HepG2 (cell line): Measurements from ENCODE around the gene ZNF853. TPM values are rescaled to one million over a fixed set of nuclear protein-coding genes. Genes with fewer than 3 reads are reported as not detected.

Experiments
- ADNP ChIP-seq: sonication (generic); formaldehyde crosslinking; IDR thresholded peaks from 2 replicates; pipeline ENCODE4 v1.4.0; 2020; ENCODE audit warnings: missing genetic modification reagents
- ELF4 ChIP-seq: sonication (generic); formaldehyde crosslinking; IDR thresholded peaks from 2 replicates; pipeline ENCODE4 v1.5.0; 2020; ENCODE audit warnings: missing genetic modification reagents, mild to moderate bottlenecking, moderate library complexity, borderline replicate concordance
- FOXP1 ChIP-seq, 2 experiments: fragments of 450-650 bp in 1 of 2; IDR thresholded peaks; 2 replicates each; pipeline ENCODE4 v1.6.1; 2017 to 2018; ENCODE audit warnings: antibody characterized with exemption in 1 of 2
- HIVEP1 ChIP-seq: sonication (generic); formaldehyde crosslinking; IDR thresholded peaks from 2 replicates; pipeline ENCODE4 v1.4.0; 2020; ENCODE audit warnings: mild to moderate bottlenecking, missing genetic modification reagents
- HOXA3 ChIP-seq: sonication (generic); formaldehyde crosslinking; IDR thresholded peaks from 2 replicates; pipeline ENCODE4 v1.5.0; 2020; ENCODE audit warnings: missing genetic modification reagents
- IRF2 ChIP-seq: IDR thresholded peaks from 2 replicates; pipeline ENCODE4 v1.6.1; 2018; ENCODE audit warnings: missing genetic modification reagents, missing compliant biosample characterization
- NKX3-1 ChIP-seq: sonication (generic); formaldehyde crosslinking; IDR thresholded peaks from 2 replicates; pipeline ENCODE4 v1.5.0; 2020; ENCODE audit warnings: missing genetic modification reagents
- NPAS2 ChIP-seq: sonication (generic); formaldehyde crosslinking; IDR thresholded peaks from 2 replicates; pipeline ENCODE4 v1.8.0; 2022; ENCODE audit warnings: mild to moderate bottlenecking, missing genetic modification reagents, borderline replicate concordance
- SKI ChIP-seq: fragments of 450-650 bp; IDR thresholded peaks from one replicate; pipeline ENCODE4 v1.6.1; 2018; ENCODE audit warnings: mild to moderate bottlenecking; ENCODE audit not compliant: partially characterized antibody
- TERF1 ChIP-seq: sonication (generic); formaldehyde crosslinking; IDR thresholded peaks from 2 replicates; pipeline ENCODE4 v1.8.0; 2022; ENCODE audit warnings: mild to moderate bottlenecking, missing genetic modification reagents, moderate library complexity
- YEATS4 ChIP-seq: sonication (generic); formaldehyde crosslinking; IDR thresholded peaks from 2 replicates; pipeline ENCODE4 v1.4.0; 2020; ENCODE audit warnings: missing genetic modification reagents, borderline replicate concordance
- ZMYM4 ChIP-seq: sonication (generic); formaldehyde crosslinking; IDR thresholded peaks from 2 replicates; pipeline ENCODE4 v1.8.1; 2023; ENCODE audit warnings: mild to moderate bottlenecking, missing genetic modification reagents
- ZNF280D ChIP-seq: sonication (generic); formaldehyde crosslinking; IDR thresholded peaks from 2 replicates; pipeline ENCODE4 v1.5.1; 2020; ENCODE audit warnings: mild to moderate bottlenecking, missing genetic modification reagents
- ZNF513 ChIP-seq: sonication (generic); formaldehyde crosslinking; conservative IDR thresholded peaks from 2 replicates; pipeline ENCODE4 v1.5.0; 2020; ENCODE audit warnings: missing genetic modification reagents
- ZNF619 ChIP-seq: sonication (generic); formaldehyde crosslinking; IDR thresholded peaks from 2 replicates; pipeline ENCODE4 v1.4.0; 2020; ENCODE audit warnings: mild to moderate bottlenecking, missing genetic modification reagents
- ZNF652 ChIP-seq: IDR thresholded peaks from 2 replicates; pipeline ENCODE4 v1.6.1; 2016; ENCODE audit warnings: low read depth, borderline replicate concordance
- ZNF790 ChIP-seq: sonication (generic); formaldehyde crosslinking; IDR thresholded peaks from 2 replicates; pipeline ENCODE4 v1.8.0; 2022; ENCODE audit warnings: missing genetic modification reagents, mild to moderate bottlenecking, borderline replicate concordance
- ZNF878 ChIP-seq: sonication (generic); formaldehyde crosslinking; IDR thresholded peaks from 2 replicates; pipeline ENCODE4 v1.8.1; 2023; ENCODE audit warnings: mild to moderate bottlenecking, missing genetic modification reagents, moderate library complexity
- polyA plus RNA-seq, 8 experiments: library from polyadenylated mRNA; depleted of rRNA in 3 of 8; stranded (reverse) in 7 of 8; unstranded in 1 of 8; fragments of >200 nt; fragmentation: Illumina TruSeq in 4 of 8; extraction: Trizol in 4 of 8; gene quantifications; 2 replicates each; pipeline versions ENCODE4 v1.2.1 to v1.2.3, GENCODE V29; 2011 to 2016; ENCODE audit warnings: low read depth in 4 of 8, missing spikeins in 1 of 8, mixed read lengths in 1 of 8; ENCODE audit not compliant: insufficient read depth in 1 of 8
- total RNA-seq, 5 experiments: library from RNA; depleted of rRNA; stranded (reverse); fragments of >200 nt; fragmentation: Illumina TruSeq; extraction: Trizol; gene quantifications; 2 replicates each; pipeline ENCODE4 v1.2.3, GENCODE V29; 2016; ENCODE audit warnings: low read depth in 1 of 5
- TF ChIP-seq, protein P1 (sequence below): sonication (generic); formaldehyde crosslinking; IDR thresholded peaks from 2 replicates; pipeline ENCODE4 v1.8.0; 2023; ENCODE audit warnings: mild to moderate bottlenecking, missing genetic modification reagents
- TF ChIP-seq, protein P2 (sequence below): sonication (generic); formaldehyde crosslinking; IDR thresholded peaks from 2 replicates; pipeline ENCODE4 v1.4.0; 2020; ENCODE audit warnings: missing genetic modification reagents

Gene ZNF853
- total and polyA plus RNA-seq, 2 of the 13 experiments (the other 11 are each of a cell fraction or from before 2014, with no cell fraction given): 2.1 to 6.2 TPM

- TF ChIP-seq ZNF652: no peak
- TF ChIP-seq HIVEP1 (CRISPR knock-in tag): no peak
- no peak for TF ChIP-seq FOXP1 (IDR thresholded peaks at IDR 0.05)
- no peak for TF ChIP-seq FOXP1 (CRISPR knock-in tag; IDR thresholded peaks at IDR 0.05)
- TF ChIP-seq, protein P1, sequence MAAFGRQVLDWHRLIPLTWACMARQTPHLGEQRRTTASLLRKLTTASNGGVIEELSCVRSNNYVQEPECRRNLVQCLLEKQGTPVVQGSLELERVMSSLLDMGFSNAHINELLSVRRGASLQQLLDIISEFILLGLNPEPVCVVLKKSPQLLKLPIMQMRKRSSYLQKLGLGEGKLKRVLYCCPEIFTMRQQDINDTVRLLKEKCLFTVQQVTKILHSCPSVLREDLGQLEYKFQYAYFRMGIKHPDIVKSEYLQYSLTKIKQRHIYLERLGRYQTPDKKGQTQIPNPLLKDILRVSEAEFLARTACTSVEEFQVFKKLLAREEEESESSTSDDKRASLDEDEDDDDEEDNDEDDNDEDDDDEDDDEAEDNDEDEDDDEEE (CRISPR knock-in tag): no peak
- TF ChIP-seq, protein P2, sequence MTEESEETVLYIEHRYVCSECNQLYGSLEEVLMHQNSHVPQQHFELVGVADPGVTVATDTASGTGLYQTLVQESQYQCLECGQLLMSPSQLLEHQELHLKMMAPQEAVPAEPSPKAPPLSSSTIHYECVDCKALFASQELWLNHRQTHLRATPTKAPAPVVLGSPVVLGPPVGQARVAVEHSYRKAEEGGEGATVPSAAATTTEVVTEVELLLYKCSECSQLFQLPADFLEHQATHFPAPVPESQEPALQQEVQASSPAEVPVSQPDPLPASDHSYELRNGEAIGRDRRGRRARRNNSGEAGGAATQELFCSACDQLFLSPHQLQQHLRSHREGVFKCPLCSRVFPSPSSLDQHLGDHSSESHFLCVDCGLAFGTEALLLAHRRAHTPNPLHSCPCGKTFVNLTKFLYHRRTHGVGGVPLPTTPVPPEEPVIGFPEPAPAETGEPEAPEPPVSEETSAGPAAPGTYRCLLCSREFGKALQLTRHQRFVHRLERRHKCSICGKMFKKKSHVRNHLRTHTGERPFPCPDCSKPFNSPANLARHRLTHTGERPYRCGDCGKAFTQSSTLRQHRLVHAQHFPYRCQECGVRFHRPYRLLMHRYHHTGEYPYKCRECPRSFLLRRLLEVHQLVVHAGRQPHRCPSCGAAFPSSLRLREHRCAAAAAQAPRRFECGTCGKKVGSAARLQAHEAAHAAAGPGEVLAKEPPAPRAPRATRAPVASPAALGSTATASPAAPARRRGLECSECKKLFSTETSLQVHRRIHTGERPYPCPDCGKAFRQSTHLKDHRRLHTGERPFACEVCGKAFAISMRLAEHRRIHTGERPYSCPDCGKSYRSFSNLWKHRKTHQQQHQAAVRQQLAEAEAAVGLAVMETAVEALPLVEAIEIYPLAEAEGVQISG: peak; percentile 97
- TF ChIP-seq NPAS2 (CRISPR knock-in tag): no peak
- no peak for TF ChIP-seq NKX3-1 (CRISPR knock-in tag)
- TF ChIP-seq ZNF280D (CRISPR knock-in tag): no peak
- TF ChIP-seq ZNF790 (CRISPR knock-in tag): no peak
- peak; percentile 76; the same call in 1 of the 2 replicates for TF ChIP-seq YEATS4 (CRISPR knock-in tag)
- TF ChIP-seq ZMYM4 (CRISPR knock-in tag): 0 out of 2 replicates have a peak, but pooled peaks have one; percentile 37
- no peak for TF ChIP-seq ZNF619 (CRISPR knock-in tag)
- no peak for TF ChIP-seq ELF4 (CRISPR knock-in tag)
- TF ChIP-seq HOXA3: peak; percentile 62; the same call in 1 of the 2 replicates
- no peak for TF ChIP-seq TERF1 (CRISPR knock-in tag)
- no peak for TF ChIP-seq IRF2 (CRISPR knock-in tag)
- TF ChIP-seq ZNF513 (CRISPR knock-in tag): no peak
- TF ChIP-seq ZNF878: no peak
- no peak for TF ChIP-seq ADNP (CRISPR knock-in tag)
- TF ChIP-seq SKI: peak; percentile 55
Observed at GRCh38 chr7:6589829-6590644, 25.4 kb upstream of the ZNF853 start, which contains the start of gene INTS15 (continued).
